ENCODE results near the gene SLC25A42. TPM values are rescaled to one million over a fixed set of nuclear protein-coding genes. Genes with fewer than 3 reads are reported as not detected.

SLC25A42 gene
- total RNA-seq, 2 donors from 2014 or later: 18.2 to 27.7 TPM

Other genes with a start within 250 kb of the SLC25A42 start
- 10 to 100 TPM; 69.8 to 82.5 TPM for gene UPF1, start 232.0 kb upstream of the SLC25A42 start, total RNA-seq
- gene CERS1, start 167.8 kb upstream of the SLC25A42 start, total RNA-seq: not detected
- 100 to 1,000 TPM; 191 to 222 TPM for gene COPE, start 144.6 kb upstream of the SLC25A42 start, total RNA-seq
- gene DDX49, start 144.3 kb upstream of the SLC25A42 start, total RNA-seq: 10 to 100 TPM; 46.4 to 68.5 TPM
- 1 to 10 TPM in 1 of 2 donors, under 1 TPM in 1; 0.86 to 1.8 TPM for gene HOMER3, start 122.8 kb upstream of the SLC25A42 start, total RNA-seq
- 100 to 1,000 TPM; 106 to 122 TPM for gene SUGP2, start 30.5 kb upstream of the SLC25A42 start, total RNA-seq
- gene ARMC6, start 30.4 kb upstream of the SLC25A42 start, total RNA-seq: 10 to 100 TPM; 20.4 to 22.8 TPM
- gene TMEM161A, start 74.5 kb downstream of the SLC25A42 start, total RNA-seq: 10 to 100 TPM; 16.1 to 17.6 TPM
- gene MEF2B, start 106.3 kb downstream of the SLC25A42 start, total RNA-seq: 1 to 10 TPM; 2.1 to 6.4 TPM
- gene BORCS8, start 128.2 kb downstream of the SLC25A42 start, total RNA-seq: 10 to 100 TPM; 10.7 to 16.2 TPM
- gene RFXANK, start 128.3 kb downstream of the SLC25A42 start, total RNA-seq: 100 to 1,000 TPM in 1 of 2 donors, 10 to 100 TPM in 1; 83.8 to 107 TPM
- gene NR2C2AP, start 139.4 kb downstream of the SLC25A42 start, total RNA-seq: 10 to 100 TPM; 27.5 to 34.6 TPM
- under 1 TPM in 1 of 2 donors, not detected in 1; 0.14 TPM for gene NCAN, start 148.0 kb downstream of the SLC25A42 start, total RNA-seq
- gene TM6SF2, start 209.3 kb downstream of the SLC25A42 start, total RNA-seq: not detected